Effector memory CD4-positive, alpha-beta T cell (primary cell): ENCODE results near the gene FCRLA.
A peak's percentile ranks its signal among the peaks of the same experiment; 100 is the strongest.

Experiments
- DNase-seq, 3 donors: peaks; one replicate each; pipeline ENCODE4 v3.0.0-alpha.2; 2020
- H3K27ac ChIP-seq: 2 replicates; pipeline ENCODE4 v1.7.0; 2013; ENCODE audit warnings: mild to moderate bottlenecking, low read length, moderate library complexity; ENCODE audit not compliant: insufficient read depth, poor library complexity, severe bottlenecking
- H3K27me3 ChIP-seq: replicated peaks from 2 replicates; pipeline ENCODE4 v1.7.0; 2013; ENCODE audit warnings: mild to moderate bottlenecking, low read length; ENCODE audit not compliant: insufficient read depth, control insufficient read depth, poor library complexity, severe bottlenecking
- H3K36me3 ChIP-seq: 2 replicates; pipeline ENCODE4 v1.7.0; 2013; ENCODE audit warnings: mild to moderate bottlenecking, low read length, moderate library complexity; ENCODE audit not compliant: control insufficient read depth, insufficient read depth
- H3K4me1 ChIP-seq: 2 replicates; pipeline ENCODE4 v1.7.0; 2013; ENCODE audit warnings: low read length, mild to moderate bottlenecking; ENCODE audit not compliant: control insufficient read depth, insufficient read depth, poor library complexity, severe bottlenecking
- H3K4me3 ChIP-seq: 2 replicates; pipeline ENCODE4 v1.7.0; 2013; ENCODE audit warnings: low read length, low read depth, mild to moderate bottlenecking; ENCODE audit not compliant: insufficient read depth, poor library complexity, severe bottlenecking
- H3K9me3 ChIP-seq: 2 replicates; pipeline ENCODE4 v1.7.0; 2013; ENCODE audit warnings: mild to moderate bottlenecking, low read length, moderate library complexity; ENCODE audit not compliant: control insufficient read depth

The FCRLA gene

DNA sequence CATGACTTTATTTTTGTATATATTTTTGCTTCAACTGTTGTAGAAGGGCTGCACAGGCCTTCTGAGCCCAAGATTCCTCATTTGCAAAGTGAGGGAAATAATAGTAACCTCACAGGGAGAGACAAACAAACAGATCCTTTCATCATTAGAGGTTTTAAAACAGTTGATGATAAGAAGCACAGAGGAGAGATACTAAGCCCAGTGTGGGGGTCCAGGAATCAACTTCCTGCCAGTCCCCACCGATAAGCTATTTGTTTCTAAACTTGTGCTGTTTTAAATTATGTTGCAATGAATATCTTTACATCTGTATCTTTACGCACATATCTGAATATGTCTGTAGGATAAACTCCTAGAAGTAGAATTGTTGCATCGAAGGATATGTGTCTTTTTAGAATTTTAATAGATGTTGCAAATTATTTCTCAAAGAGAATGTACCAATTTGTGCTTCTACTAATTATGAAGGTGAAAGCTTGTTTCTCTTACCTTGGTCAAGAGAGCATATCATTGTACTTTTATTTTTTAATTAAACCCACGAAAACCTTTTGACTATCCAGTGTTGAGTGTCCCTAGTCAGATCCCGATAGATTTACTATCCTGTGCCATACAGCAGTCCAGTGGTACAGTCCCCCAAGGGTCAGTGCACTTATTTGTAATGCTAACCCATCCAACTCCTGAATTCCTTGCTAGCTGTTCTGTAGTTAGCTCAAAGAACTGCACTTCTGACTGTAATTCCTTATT, 25.1 kb downstream of the FCRLA start:
- H3K4me1 ChIP-seq, result peaks cover 6% of the 10 kb centered on the region

DNA sequence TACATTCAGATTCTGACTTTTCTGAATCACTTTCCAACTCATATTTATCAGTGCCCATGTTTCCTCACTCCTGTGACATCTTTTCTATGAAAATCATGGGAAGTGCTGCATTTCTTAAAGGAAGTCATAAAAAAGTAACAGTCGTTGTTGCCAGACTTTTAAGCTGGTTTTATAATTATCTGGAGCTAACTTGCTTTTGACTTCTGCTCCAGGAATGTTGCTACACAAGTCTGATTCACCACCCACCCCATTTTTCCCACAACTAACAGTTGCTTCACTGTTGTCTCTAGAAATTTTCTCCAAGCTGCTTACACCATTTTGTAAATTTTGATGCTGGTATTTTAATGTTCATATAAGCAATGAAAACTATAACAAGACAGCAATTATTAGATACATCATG, 26.5 kb downstream of the FCRLA start:
- no peak for DNase-seq
- H3K4me3 ChIP-seq, result no peak overlapping the region
- no peaks in the 10 kb centered on the region for H3K9me3 ChIP-seq
- no peaks in the 10 kb centered on the region for H3K4me1 ChIP-seq
- no peaks in the 10 kb centered on the region for H3K27me3 ChIP-seq
- no peak overlapping the region for H3K27ac ChIP-seq
- no peaks in the 10 kb centered on the region for H3K36me3 ChIP-seq

More for the DNA sequence above, 25.1 kb downstream of the FCRLA start:
- H3K36me3 ChIP-seq, result no peaks in the 10 kb centered on the region
- H3K27me3 ChIP-seq, result no peaks in the 10 kb centered on the region
- H3K4me3 ChIP-seq, result no peak overlapping the region
- DNase-seq, result no peak
- no peak overlapping the region for H3K27ac ChIP-seq
- no peaks in the 10 kb centered on the region for H3K9me3 ChIP-seq

DNA sequence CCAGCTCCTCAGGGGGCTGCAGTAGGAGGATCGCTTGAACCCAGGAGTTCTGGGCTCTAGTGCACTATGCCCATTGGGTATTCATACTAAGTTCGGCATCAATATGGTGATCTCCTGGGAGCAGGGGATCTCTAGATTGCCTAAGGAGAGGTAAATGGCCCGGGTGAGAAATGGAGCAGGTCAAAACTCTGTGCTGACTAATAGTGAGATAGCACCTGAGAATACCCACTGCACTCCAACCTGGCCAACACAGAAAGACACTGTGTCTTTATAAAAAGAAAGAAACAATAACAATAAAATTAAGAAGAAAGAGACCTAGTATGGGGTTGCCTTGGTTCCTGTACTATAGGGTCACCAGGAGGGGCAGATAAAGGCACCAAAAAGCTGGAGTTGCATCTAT, 28.8 kb downstream of the FCRLA start:
- H3K4me3 ChIP-seq, result no peak overlapping the region
- H3K4me1 ChIP-seq, result no peaks in the 10 kb centered on the region
- H3K27me3 ChIP-seq, result no peaks in the 10 kb centered on the region
- no peak for DNase-seq
- no peaks in the 10 kb centered on the region for H3K36me3 ChIP-seq
- no peaks in the 10 kb centered on the region for H3K9me3 ChIP-seq
- no peak overlapping the region for H3K27ac ChIP-seq

DNA sequence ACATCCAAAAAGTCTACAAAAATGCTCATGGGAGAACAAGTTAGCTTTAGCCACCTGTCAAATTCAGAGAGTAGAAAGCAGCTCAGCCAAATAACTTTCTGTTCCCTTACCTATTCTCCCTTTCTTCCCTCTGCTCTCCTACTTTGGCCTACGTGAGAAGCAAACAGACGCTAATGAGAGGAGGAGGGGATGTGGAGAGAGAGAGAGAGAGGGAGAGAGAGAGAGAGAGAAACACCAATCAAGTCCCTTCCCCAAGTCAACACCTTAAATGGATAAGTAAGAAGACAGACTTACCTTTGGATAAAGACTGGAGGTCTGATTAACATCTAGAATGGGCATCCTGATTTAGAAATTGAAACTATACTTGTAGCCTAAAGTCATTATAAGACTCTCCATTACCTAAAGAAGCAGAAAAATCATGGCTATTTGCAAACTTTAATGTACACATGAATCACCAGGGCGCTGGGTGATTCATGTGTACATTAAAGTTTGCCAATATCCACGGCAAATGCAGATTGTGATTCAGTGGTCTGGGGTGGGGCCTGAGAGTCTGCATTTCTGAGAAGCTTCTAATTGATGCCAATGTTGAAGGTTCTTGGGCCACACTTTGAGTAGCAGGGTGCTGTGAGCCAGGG, 29.4 kb downstream of the FCRLA start:
- DNase-seq, result no peak
- H3K9me3 ChIP-seq, result no peaks in the 10 kb centered on the region
- H3K36me3 ChIP-seq, result no peaks in the 10 kb centered on the region
- H3K4me3 ChIP-seq, result no peak overlapping the region
- no peaks in the 10 kb centered on the region for H3K4me1 ChIP-seq
- no peaks in the 10 kb centered on the region for H3K27me3 ChIP-seq
- H3K27ac ChIP-seq, result no peak overlapping the region

DNA sequence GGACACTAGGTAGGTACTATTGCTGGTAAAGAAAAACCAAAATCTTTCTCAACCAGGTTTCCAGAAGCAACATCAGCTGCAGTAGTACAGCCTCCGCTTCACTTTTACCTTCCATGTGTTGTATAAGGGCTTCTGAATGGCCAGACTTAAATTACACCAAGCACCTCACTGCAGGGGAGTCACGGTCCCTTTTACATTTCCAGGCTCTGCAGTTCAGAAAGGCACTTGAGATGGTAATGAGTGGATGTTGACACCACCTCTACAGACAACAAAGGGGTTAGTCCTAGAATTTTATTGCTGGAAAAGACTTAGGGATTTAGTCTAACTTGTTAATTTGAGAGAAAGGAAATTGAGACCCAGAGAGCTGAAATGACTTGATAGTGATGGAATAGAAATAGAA, 30.6 kb downstream of the FCRLA start:
- no peak overlapping the region for H3K27ac ChIP-seq
- no peaks in the 10 kb centered on the region for H3K4me1 ChIP-seq
- no peak for DNase-seq
- H3K9me3 ChIP-seq, result no peaks in the 10 kb centered on the region
- H3K4me3 ChIP-seq, result no peak overlapping the region
- H3K36me3 ChIP-seq, result no peaks in the 10 kb centered on the region
- H3K27me3 ChIP-seq, result no peaks in the 10 kb centered on the region

DNA sequence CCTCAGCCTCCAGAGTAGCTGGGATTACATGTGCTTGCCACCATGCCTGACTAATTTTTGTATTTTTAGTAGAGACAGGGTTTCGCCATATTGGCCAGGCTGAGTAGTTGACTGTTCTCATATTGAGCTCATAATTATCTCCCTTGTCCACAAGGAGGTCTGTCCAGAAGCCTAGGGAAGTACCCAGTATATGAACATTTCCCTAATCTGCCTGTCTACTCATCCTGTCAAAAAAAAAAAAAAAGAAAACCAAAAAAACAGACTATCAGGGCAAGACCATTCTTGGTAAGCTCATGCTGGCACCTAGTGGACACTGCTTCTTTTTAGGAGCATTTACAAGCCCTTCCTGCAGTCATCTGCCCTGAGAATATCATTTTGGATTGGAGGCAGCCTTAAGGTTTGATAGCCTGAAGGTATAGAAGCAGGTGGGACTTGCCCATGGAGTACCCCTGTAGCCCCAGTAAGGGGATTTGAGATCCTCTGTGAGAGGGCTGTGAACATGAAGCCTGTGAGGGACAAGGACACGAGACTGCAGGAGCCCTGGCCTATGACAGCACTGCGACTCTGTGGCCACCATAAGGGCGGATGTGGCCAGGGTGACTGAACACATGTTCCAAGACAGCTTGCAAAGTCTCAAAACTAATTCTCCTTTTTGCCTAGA, 31.7 kb downstream of the FCRLA start:
- H3K27me3 ChIP-seq, result no peaks in the 10 kb centered on the region
- H3K4me1 ChIP-seq, result no peaks in the 10 kb centered on the region
- no peak overlapping the region for H3K4me3 ChIP-seq
- DNase-seq, result peak; percentile 11 to 41 (median 29)
- H3K9me3 ChIP-seq, result no peaks in the 10 kb centered on the region
- H3K27ac ChIP-seq, result no peak overlapping the region
- H3K36me3 ChIP-seq, result no peaks in the 10 kb centered on the region

DNA sequence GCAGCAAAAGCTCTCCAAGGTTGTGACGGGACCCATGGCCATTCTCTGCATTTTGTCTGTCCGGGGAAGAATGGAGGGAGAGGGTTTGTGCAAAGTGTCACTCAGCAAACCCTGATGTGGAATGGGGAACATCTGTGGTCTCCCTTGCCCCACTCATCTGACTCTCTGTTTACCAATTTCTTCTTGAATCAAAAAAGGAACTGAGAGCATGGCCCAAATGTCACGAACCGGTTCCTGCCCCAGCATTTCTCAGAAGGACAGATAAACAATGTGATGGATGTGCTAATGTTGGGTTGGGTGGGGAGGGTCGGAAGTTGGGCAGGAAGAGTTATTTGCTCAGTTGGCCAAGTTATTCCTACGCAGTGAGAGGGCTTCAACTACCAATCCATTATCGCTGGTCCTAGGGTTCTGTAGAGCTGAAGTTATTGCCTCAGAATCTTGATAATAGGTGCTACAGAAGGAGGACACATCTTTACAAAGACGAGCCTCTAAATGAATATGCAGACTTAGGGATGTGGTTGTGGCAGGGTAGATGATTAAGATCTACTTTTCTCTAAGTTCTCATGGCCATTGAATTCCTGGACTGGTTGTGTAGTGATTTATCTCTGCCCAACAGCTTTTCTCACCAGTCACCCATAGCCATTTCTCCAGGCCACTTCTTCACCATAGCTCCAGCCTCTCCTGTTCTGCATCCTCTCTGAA, 33.0 kb downstream of the FCRLA start:
- no peaks in the 10 kb centered on the region for H3K4me1 ChIP-seq
- H3K27ac ChIP-seq, result no peak overlapping the region
- no peaks in the 10 kb centered on the region for H3K27me3 ChIP-seq
- no peaks in the 10 kb centered on the region for H3K9me3 ChIP-seq
- no peak for DNase-seq
- no peaks in the 10 kb centered on the region for H3K36me3 ChIP-seq
- no peak overlapping the region for H3K4me3 ChIP-seq

DNA sequence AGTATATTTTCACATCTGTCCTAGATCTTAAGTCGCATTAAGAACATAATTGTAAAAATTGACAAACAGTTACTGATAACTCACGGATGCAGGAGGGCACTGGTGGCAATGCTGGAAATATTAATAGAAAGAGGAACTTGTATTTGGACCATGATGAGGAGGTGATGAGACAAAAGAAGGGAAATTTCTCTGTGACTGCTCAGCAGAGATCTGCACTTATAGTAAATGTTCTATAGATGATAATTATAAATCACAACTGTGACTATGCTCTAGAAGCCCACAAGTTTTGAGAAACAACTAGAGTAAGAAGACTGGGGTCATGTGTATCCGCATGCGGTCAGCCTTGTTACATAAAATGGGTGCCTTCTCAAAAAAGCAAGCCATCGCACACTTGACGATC, 33.9 kb downstream of the FCRLA start:
- H3K4me3 ChIP-seq, result no peak overlapping the region
- no peak overlapping the region for H3K27ac ChIP-seq
- no peaks in the 10 kb centered on the region for H3K36me3 ChIP-seq
- H3K27me3 ChIP-seq, result no peaks in the 10 kb centered on the region
- no peaks in the 10 kb centered on the region for H3K4me1 ChIP-seq
- H3K9me3 ChIP-seq, result no peaks in the 10 kb centered on the region
- no peak for DNase-seq

DNA sequence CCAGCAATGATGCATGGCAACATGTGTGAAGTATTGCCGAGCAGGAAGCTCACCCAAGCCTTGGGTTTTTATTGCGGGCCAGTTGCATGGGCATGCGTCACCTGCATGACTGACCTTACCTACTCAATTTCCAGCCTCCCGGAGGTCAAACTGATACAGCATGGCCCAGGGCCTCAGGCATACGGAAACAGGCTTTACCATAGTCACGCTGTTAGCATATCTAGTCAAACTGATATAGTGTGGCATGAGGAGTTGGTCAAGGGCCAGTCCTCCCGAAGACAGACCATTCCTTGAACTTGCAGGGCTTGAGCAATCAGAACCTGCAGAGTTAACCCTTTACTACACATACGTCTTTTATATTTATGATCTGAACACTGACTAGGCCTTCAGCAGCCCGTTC, 36.2 kb downstream of the FCRLA start:
- Histone ChIP-seq H3K9me3 (no peaks in the 10 kb centered on the region), H3K4me3 (no peak overlapping the region), H3K27me3 (no peaks in the 10 kb centered on the region), H3K4me1 (no peaks in the 10 kb centered on the region), H3K27ac (no peak overlapping the region), H3K36me3 (no peaks in the 10 kb centered on the region)
- DNase-seq, result no peak

DNA sequence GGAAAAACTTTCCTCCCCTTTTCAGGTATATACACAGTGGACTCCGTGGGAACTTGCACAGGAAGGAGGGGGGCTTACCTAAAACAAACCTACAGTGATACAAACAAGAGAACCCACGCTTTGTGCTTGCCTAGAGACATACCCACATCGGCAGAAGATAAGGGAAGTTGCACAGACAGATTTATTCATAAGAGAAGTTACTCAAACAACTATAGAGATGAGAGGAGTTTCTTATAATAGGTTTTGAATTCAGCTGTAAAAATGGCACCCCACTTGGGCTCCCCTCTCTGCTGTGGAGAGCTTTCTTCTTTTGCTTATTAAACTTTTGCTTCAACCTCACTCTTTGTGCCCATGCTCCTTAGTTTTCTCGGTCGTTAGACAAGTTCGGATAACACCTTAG, 40.8 kb downstream of the FCRLA start:
- DNase-seq, result no peak
- no peak overlapping the region for H3K27ac ChIP-seq
- H3K27me3 ChIP-seq, result no peaks in the 10 kb centered on the region
- peaks cover 13% of the 10 kb centered on the region for H3K36me3 ChIP-seq
- no peaks in the 10 kb centered on the region for H3K4me1 ChIP-seq
- H3K4me3 ChIP-seq, result no peak overlapping the region
- H3K9me3 ChIP-seq, result no peaks in the 10 kb centered on the region
